Activated T-cell treated with anti-CD3 and anti-CD28 coated beads, Interleukin-2, amount 50 U/mL, for 72 hours (primary cell): ENCODE measurements around the gene SERPINA9. TPM values are rescaled to one million over a fixed set of nuclear protein-coding genes. Genes with fewer than 3 reads are reported as not detected.
"Not testable (repeated sequence)": the region's sequence is repeated elsewhere in the genome, so short reads cannot be mapped to it uniquely, and the experiment has no call there.

Source experiments
- ATAC-seq, 2 donors: fragments of 150-1000 bp; cut with Tn5 transposase; replicated peaks in 1 of 2; 2 replicates each; pipeline ENCODE4 v1.10.0; 2021; ENCODE audit warnings: moderate library complexity in 2 of 2, mild to moderate bottlenecking in 1 of 2
- DNase-seq, 2 donors: peaks; one replicate each; pipeline ENCODE4 v3.0.0; 2021 to 2022; ENCODE audit warnings: mixed read lengths in 1 of 2
- H3K27ac Mint-ChIP-seq: one replicate; pipeline ENCODE4 v1.8.0; 2022; ENCODE audit warnings: mild to moderate bottlenecking, moderate library complexity, mixed read lengths
- H3K27me3 Mint-ChIP-seq: one replicate; pipeline ENCODE4 v1.8.0; 2022; ENCODE audit warnings: low read depth, mixed read lengths
- H3K36me3 Mint-ChIP-seq, 2 donors: one replicate each; pipeline ENCODE4 v1.8.0; 2022; ENCODE audit warnings: mixed read lengths in 2 of 2, mild to moderate bottlenecking in 1 of 2; ENCODE audit not compliant: insufficient read depth in 2 of 2
- H3K4me1 Mint-ChIP-seq: one replicate; pipeline ENCODE4 v1.8.0; 2022; ENCODE audit warnings: low read depth, mixed read lengths
- H3K4me3 Mint-ChIP-seq, 2 donors: one replicate each; pipeline ENCODE4 v1.8.0; 2022; ENCODE audit warnings: mild to moderate bottlenecking in 2 of 2, mixed read lengths in 2 of 2, moderate library complexity in 2 of 2
- H3K9me3 Mint-ChIP-seq, 2 donors: one replicate each; pipeline ENCODE4 v1.8.0; 2022; ENCODE audit warnings: mixed read lengths in 2 of 2
- total RNA-seq, 2 donors: library from RNA; stranded (reverse); gene quantifications; one replicate each; pipeline ENCODE4 v1.2.3, GENCODE V29; 2022

SERPINA9 gene
- total RNA-seq, 2 donors from 2014 or later = not detected

DNA sequence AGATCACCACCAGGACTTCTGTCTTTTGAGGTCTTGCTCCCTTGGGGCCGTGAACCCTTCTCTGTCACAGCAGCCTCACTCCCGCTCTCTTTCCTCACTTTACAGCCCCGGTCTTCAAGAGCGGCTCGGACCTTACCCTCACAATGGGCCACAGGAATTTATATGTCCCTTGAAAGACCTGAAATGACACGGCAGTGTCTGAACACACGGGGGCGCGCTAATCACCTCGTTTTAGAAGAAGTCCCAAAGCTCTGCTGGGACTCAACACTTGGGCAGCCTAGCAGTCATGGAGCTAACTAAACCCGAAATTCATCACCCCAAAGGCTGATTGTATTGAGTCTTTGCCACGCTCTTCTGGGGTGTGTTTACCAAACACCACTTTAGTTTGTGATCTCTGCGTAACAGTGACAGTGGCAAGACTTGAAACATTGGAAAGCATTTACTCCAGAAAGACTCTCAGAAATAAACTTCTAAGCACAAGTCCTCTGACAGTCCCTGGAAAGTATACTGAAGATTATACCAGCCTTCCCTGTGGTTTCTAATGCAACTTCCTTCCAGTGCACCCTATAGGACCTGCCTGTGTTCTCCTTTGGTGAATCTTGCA, 52.4 kb downstream of the SERPINA9 start:
- ATAC-seq (peak in 1 of 2 donors; percentile 48), DNase-seq (peak; percentile 51 to 66)
- H3K9me3 Mint-ChIP-seq = peaks cover under 1 to 8% of the 10 kb centered on the region in 2 donors
- no peak overlapping the region for H3K27ac Mint-ChIP-seq
- peaks cover 1 to 6% of the 10 kb centered on the region in 2 donors for H3K36me3 Mint-ChIP-seq
- H3K27me3 Mint-ChIP-seq = peaks cover 23% of the 10 kb centered on the region
- H3K4me3 Mint-ChIP-seq = peak overlapping the region; percentile 50 to 56
- peaks cover 4% of the 10 kb centered on the region for H3K4me1 Mint-ChIP-seq

DNA sequence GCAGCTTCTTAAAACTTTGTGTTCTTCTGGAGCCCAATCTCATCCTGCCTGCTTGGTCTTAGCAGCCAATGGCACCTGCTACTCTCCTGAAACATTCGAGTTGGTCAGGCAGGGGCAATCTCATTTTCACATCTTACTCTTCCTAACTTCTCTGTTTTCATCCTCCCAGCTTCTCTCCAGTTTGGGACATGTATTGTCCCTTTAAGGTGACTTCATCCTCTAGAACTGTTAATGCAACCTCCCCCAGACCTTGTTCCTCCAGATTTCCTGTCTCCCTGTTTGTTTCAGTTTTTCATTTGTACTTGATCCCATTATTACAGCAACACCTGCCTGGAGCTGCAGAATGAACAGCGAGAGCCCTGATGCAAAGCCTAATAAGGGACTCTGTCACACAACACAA, 54.7 kb downstream of the SERPINA9 start:
- Mint-ChIP-seq H3K27ac (no peak overlapping the region), H3K9me3 (peaks cover 4 to 17% of the 10 kb centered on the region in 2 donors), H3K4me3 (no peak overlapping the region), H3K36me3 (peaks cover 7 to 14% of the 10 kb centered on the region in 2 donors), H3K4me1 (peaks cover 4% of the 10 kb centered on the region), H3K27me3 (peaks cover 24% of the 10 kb centered on the region)
- ATAC-seq (no peak), DNase-seq (no peak)

DNA sequence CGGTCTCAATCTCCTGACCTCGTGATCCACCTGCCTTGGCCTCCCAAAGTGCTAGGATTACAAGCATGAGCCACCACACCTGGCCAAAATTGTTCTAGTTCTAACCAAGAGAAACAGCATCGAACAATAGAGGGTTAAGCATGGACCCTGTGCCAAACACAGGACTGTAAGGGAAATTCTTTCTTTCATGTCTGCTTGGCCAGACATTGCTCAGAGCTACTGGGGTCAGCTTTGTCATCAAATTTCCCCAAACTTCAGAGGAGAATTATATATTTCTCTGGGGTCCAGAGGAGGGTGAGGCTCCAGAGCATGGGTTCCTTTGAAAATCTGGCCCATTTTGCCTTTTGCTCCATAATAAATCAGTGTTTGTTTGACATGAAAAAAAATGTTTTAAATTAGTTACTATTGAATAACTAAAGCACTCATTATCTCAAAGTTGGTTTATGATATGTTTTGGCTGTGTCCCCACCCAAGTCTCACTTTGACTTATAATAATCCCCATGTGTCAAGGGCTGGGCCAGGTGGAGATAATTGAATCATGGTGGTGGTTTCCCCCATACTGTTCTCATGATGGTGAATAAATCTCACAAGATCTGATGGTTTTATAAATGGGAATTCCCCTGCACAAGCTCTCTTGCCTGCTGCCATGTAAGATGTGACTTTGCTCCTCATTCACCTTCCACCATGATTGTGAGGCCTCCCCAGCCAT, 58.3 kb downstream of the SERPINA9 start:
- not testable (repeated sequence) for H3K4me3 Mint-ChIP-seq, H3K27ac Mint-ChIP-seq, DNase-seq, H3K4me1 Mint-ChIP-seq
- Mint-ChIP-seq H3K36me3 (peaks cover 7 to 18% of the 10 kb centered on the region in 2 donors), H3K27me3 (peaks cover 14% of the 10 kb centered on the region), H3K9me3 (peaks cover 8 to 21% of the 10 kb centered on the region in 2 donors)
- peak; percentile 25 to 32 for ATAC-seq

Other genes with a start within 250 kb of the SERPINA9 start
- gene SERPINA10, start 182.9 kb downstream of the SERPINA9 start, total RNA-seq = not detected
- not detected for gene SERPINA6, start 152.9 kb downstream of the SERPINA9 start, total RNA-seq
- not detected for gene SERPINA2, start 109.5 kb downstream of the SERPINA9 start, total RNA-seq
- gene SERPINA1, start 87.6 kb downstream of the SERPINA9 start, total RNA-seq = 10 to 100 TPM; 20.3 to 68.9 TPM
- not detected for gene SERPINA11, start 23.4 kb downstream of the SERPINA9 start, total RNA-seq
- gene SERPINA12, start 33.3 kb upstream of the SERPINA9 start, total RNA-seq = not detected
- not detected for gene SERPINA4, start 85.2 kb upstream of the SERPINA9 start, total RNA-seq
- gene SERPINA5, start 105.2 kb upstream of the SERPINA9 start, total RNA-seq = not detected
- not detected for gene SERPINA3, start 136.2 kb upstream of the SERPINA9 start, total RNA-seq